B cell (primary cell): ENCODE measurements around the gene COA6. TPM values are rescaled to one million over a fixed set of nuclear protein-coding genes. Genes with fewer than 3 reads are reported as not detected.

Experiments
- ATAC-seq: fragments of 200-7000 bp; cut with Tn5 transposase; one replicate; pipeline ENCODE4 v1.10.0; 2021; ENCODE audit warnings: low read depth, mild to moderate bottlenecking, moderate number of reproducible peaks, moderate library complexity
- CTCF ChIA-PET: fragments of 350-600 bp; sonication (Branson Sonifier 250); formaldehyde crosslinking; loops from one replicate; lab custom pipeline; 2021; ENCODE audit warnings: antibody characterized with exemption, inconsistent platforms; lab: Charles Lee
- POLR2A ChIA-PET: fragments of 350-600 bp; sonication (Branson Sonifier 250); formaldehyde crosslinking; loops from one replicate; lab custom pipeline; 2021; ENCODE audit warnings: antibody characterized with exemption; lab: Charles Lee
- DNase-seq: peaks from one replicate; pipeline ENCODE4 v3.0.0; 2013
- H2AFZ ChIP-seq: 2 replicates; pipeline ENCODE4 v1.6.1; 2012; ENCODE audit warnings: mild to moderate bottlenecking, low read depth, low read length; ENCODE audit not compliant: insufficient read depth, poor library complexity, severe bottlenecking
- H3K27ac ChIP-seq, 2 donors: 1 replicate in 1 of 2; 2 replicates in 1 of 2; pipeline ENCODE4 v1.5.1; 2012 to 2013; ENCODE audit warnings: low read length in 2 of 2, mild to moderate bottlenecking in 2 of 2, moderate library complexity in 1 of 2
- H3K27me3 ChIP-seq, 4 experiments: fragments of 200-600 bp in 1 of 4; sonication (generic) in 1 of 4; replicated peaks in 1 of 4; 1 replicate in 2 of 4; 2 replicates in 2 of 4; pipeline versions ENCODE4 v1.6.1 to v1.7.0; 2013 to 2016; ENCODE audit warnings: low read length in 3 of 4, mild to moderate bottlenecking in 2 of 4, mixed read lengths in 1 of 4, moderate library complexity in 1 of 4; ENCODE audit not compliant: insufficient read depth in 4 of 4, control insufficient read depth in 3 of 4; ENCODE audit errors: control extremely low read depth in 1 of 4
- H3K36me3 ChIP-seq, 2 experiments: replicated peaks in 1 of 2; 1 replicate in 1 of 2; 2 replicates in 1 of 2; pipeline versions ENCODE4 v1.6.1 to v1.7.1; 2013; ENCODE audit warnings: low read length in 1 of 2; ENCODE audit not compliant: insufficient read depth in 2 of 2, control insufficient read depth in 1 of 2; ENCODE audit errors: control extremely low read depth in 1 of 2, extremely low read depth in 1 of 2
- H3K4me1 ChIP-seq, 2 donors: fragments of 200-600 bp in 1 of 2; sonication (generic) in 1 of 2; 1 replicate in 1 of 2; 2 replicates in 1 of 2; pipeline versions ENCODE4 v1.5.1 to v1.6.1; 2013 to 2017; ENCODE audit warnings: low read length in 2 of 2; ENCODE audit not compliant: control insufficient read depth in 2 of 2, insufficient read depth in 2 of 2
- H3K4me2 ChIP-seq: replicated peaks from 2 replicates; pipeline ENCODE3; 2012; ENCODE audit warnings: mild to moderate bottlenecking, low read depth, low read length; ENCODE audit not compliant: poor library complexity, severe bottlenecking
- H3K4me3 ChIP-seq, 5 experiments: fragments of 200-600 bp in 1 of 5; sonication (generic) in 1 of 5; 1 replicate in 3 of 5; 2 replicates in 2 of 5; pipeline versions ENCODE4 v1.5.1 to v1.7.0; 2011 to 2016; ENCODE audit warnings: low read length in 4 of 5, mild to moderate bottlenecking in 4 of 5, low read depth in 2 of 5, control low read depth in 1 of 5, moderate library complexity in 1 of 5; ENCODE audit not compliant: insufficient read depth in 1 of 5; ENCODE audit errors: control extremely low read depth in 1 of 5, extremely low read depth in 1 of 5
- H3K79me2 ChIP-seq: fragments of 200-600 bp; sonication (generic); one replicate; pipeline ENCODE4 v1.6.0; 2016; ENCODE audit warnings: low read length; ENCODE audit not compliant: control insufficient read depth, insufficient read depth
- H3K9ac ChIP-seq: fragments of 200-600 bp; sonication (generic); 2 replicates; pipeline ENCODE4 v1.6.1; 2017; ENCODE audit warnings: mild to moderate bottlenecking, low read length, moderate library complexity
- H3K9me3 ChIP-seq, 3 donors: one replicate each; pipeline versions ENCODE4 v1.6.1 to v1.7.1; 2013; ENCODE audit warnings: low read length in 2 of 3; ENCODE audit not compliant: control insufficient read depth in 2 of 3, insufficient read depth in 1 of 3; ENCODE audit errors: control extremely low read depth in 1 of 3
- H4K20me1 ChIP-seq: 2 replicates; pipeline ENCODE4 v1.6.0; 2012; ENCODE audit warnings: mild to moderate bottlenecking, low read length; ENCODE audit not compliant: insufficient read depth, control insufficient read depth, poor library complexity, severe bottlenecking
- H3K27ac Mint-ChIP-seq: one replicate; pipeline ENCODE4 v1.8.0; 2021; ENCODE audit warnings: mixed read lengths
- H3K27me3 Mint-ChIP-seq: one replicate; pipeline ENCODE4 v1.8.0; 2021; ENCODE audit warnings: mixed read lengths
- H3K4me1 Mint-ChIP-seq: one replicate; pipeline ENCODE4 v1.8.0; 2021; ENCODE audit warnings: mixed read lengths
- H3K4me3 Mint-ChIP-seq: one replicate; pipeline ENCODE4 v1.8.0; 2021; ENCODE audit warnings: mixed read lengths
- H3K9me3 Mint-ChIP-seq: one replicate; pipeline ENCODE4 v1.8.0; 2022; ENCODE audit warnings: mixed read lengths; ENCODE audit not compliant: insufficient read depth
- EZH2 ChIP-seq: IDR thresholded peaks from 2 replicates; pipeline ENCODE4 v1.6.1; 2012; ENCODE audit warnings: borderline replicate concordance, low read depth, mild to moderate bottlenecking, moderate library complexity, low read length; ENCODE audit not compliant: insufficient read depth, poor library complexity, severe bottlenecking
- WGBS: methylation state at CpG from one replicate; pipeline ENCODE4 v1.1.5; 2013; ENCODE audit warnings: missing lambda C conversion rate; ENCODE audit not compliant: insufficient coverage; 5-methylcytosine and 5-hydroxymethylcytosine counted together
- intact Hi-C: fragments of 100-400 bp; cut with micrococcal nuclease; formaldehyde crosslinking; loops from one replicate; pipeline ENCODE4 v1.10.0; 2022
- polyA plus RNA-seq: library from polyadenylated mRNA; depleted of rRNA; stranded (reverse); fragments of >200 nt; gene quantifications from 2 replicates; pipeline ENCODE4 v1.2.3, GENCODE V29; 2012
- total RNA-seq, 2 donors: library from RNA; stranded (reverse); fragments of 120-200 nt in 1 of 2; gene quantifications; 1 replicate in 1 of 2; 2 replicates in 1 of 2; pipeline versions ENCODE4 v1.2.3 to v1.2.4, GENCODE V29; 2013 to 2022
- TF ChIP-seq, protein P1 (sequence below): fragments of 200-600 bp; IDR thresholded peaks from one replicate; pipeline ENCODE4 v1.8.0; 2022; ENCODE audit warnings: antibody characterized with exemption, mild to moderate bottlenecking

Gene COA6
- total and polyA plus RNA-seq, 2 donors (not counting 1 experiment from before 2014, with no cell fraction given), result 5.7 to 14.8 TPM

DNA sequence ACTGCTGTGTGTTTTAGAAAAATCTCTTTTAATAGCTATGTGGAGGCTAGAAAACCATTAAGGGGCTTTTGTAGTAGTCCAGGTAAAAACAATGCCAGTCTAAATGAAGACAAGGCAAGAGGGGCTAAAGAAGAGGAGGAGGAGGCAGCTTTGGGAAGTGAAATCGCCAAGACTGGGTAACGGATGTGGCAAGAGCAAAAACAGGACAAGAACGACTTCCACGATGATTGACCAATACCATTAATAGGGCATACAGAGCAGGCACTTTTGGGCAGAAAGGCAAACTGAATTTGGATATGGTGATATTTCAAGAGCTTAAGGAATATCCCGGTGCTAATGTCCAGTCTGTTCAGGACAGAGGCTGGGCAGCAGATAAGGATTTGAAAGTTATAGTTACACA, 22.0 kb downstream of the COA6 start:
- ChIA-PET CTCF (no interaction called here), POLR2A (interaction anchor here (0.6 kb wide), 1 partner anchor 52 kb away, joined by 4 read pairs; no protein-coding TSS in a partner anchor)
- no peaks in the 10 kb centered on the region for H3K27me3 Mint-ChIP-seq
- Histone ChIP-seq H3K9me3 (no peaks in the 10 kb centered on the region), H3K79me2 (no peaks in the 10 kb centered on the region), H3K27ac (no peak overlapping the region), H2AFZ (no peak overlapping the region), H3K27me3 (no peaks in the 10 kb centered on the region), H3K9ac (no peak overlapping the region), H4K20me1 (no peaks in the 10 kb centered on the region), H3K4me3 (no peak overlapping the region), H3K4me2 (no peak overlapping the region), H3K36me3 (peaks cover 0 to 8% of the 10 kb centered on the region in 2 experiments), H3K4me1 (peaks cover 7 to 13% of the 10 kb centered on the region in 2 donors)
- H3K4me3 Mint-ChIP-seq, result no peak overlapping the region
- no peak overlapping the region for H3K27ac Mint-ChIP-seq
- ATAC-seq (no peak), DNase-seq (no peak)
- intact Hi-C loops, result no loop called here
- no peaks in the 10 kb centered on the region for H3K9me3 Mint-ChIP-seq
- 85% methylated on average over 4 of the region's 5 CpGs for WGBS
- peaks cover 20% of the 10 kb centered on the region for H3K4me1 Mint-ChIP-seq
- TF ChIP-seq EZH2, result no peak
- TF ChIP-seq, protein P1, sequence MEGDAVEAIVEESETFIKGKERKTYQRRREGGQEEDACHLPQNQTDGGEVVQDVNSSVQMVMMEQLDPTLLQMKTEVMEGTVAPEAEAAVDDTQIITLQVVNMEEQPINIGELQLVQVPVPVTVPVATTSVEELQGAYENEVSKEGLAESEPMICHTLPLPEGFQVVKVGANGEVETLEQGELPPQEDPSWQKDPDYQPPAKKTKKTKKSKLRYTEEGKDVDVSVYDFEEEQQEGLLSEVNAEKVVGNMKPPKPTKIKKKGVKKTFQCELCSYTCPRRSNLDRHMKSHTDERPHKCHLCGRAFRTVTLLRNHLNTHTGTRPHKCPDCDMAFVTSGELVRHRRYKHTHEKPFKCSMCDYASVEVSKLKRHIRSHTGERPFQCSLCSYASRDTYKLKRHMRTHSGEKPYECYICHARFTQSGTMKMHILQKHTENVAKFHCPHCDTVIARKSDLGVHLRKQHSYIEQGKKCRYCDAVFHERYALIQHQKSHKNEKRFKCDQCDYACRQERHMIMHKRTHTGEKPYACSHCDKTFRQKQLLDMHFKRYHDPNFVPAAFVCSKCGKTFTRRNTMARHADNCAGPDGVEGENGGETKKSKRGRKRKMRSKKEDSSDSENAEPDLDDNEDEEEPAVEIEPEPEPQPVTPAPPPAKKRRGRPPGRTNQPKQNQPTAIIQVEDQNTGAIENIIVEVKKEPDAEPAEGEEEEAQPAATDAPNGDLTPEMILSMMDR, result no peak

DNA sequence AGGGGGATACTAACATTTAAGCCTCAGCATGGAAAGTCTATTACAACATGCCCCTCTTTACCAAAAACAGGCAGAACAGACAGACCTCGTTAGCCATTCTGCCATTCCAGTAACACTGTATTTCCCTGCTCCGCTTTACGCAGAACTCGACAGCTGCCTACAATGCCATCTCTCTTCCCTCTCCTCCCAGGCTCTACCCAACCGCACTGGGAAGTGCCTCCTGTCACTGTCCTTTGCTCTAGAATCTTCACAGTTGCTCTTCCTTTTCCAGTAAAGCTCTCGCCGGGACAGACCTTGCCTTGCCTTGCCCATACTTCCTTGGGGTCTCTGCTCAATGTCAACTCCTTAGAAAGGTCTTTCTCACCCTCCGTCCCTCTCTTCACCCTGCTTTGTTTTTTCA, 22.8 kb downstream of the COA6 start:
- CTCF ChIA-PET, result no interaction called here
- Histone ChIP-seq H2AFZ (no peak overlapping the region), H3K27me3 (no peaks in the 10 kb centered on the region), H3K4me3 (no peak overlapping the region), H3K27ac (no peak overlapping the region), H3K4me1 (peaks cover 13 to 17% of the 10 kb centered on the region in 2 donors), H3K9ac (no peak overlapping the region), H3K36me3 (peaks cover 0 to 6% of the 10 kb centered on the region in 2 experiments), H3K4me2 (no peak overlapping the region), H4K20me1 (no peaks in the 10 kb centered on the region), H3K9me3 (no peaks in the 10 kb centered on the region), H3K79me2 (no peaks in the 10 kb centered on the region)
- intact Hi-C loops, result no loop called here
- DNase-seq, result no peak
- ATAC-seq, result no peak
- no peaks in the 10 kb centered on the region for H3K9me3 Mint-ChIP-seq
- TF ChIP-seq, protein P1, result no peak
- TF ChIP-seq EZH2, result no peak
- no peaks in the 10 kb centered on the region for H3K27me3 Mint-ChIP-seq
- no peak overlapping the region for H3K4me3 Mint-ChIP-seq
- no peak overlapping the region for H3K27ac Mint-ChIP-seq
- WGBS, result 99% methylated on average over 8 of the region's 8 CpGs
- POLR2A ChIA-PET, result no interaction called here
- peaks cover 27% of the 10 kb centered on the region for H3K4me1 Mint-ChIP-seq
